Choroid plexus epithelial cell (primary cell): ENCODE measurements around the gene MATN1.

Experiments used
- DNase-seq: peaks from one replicate; pipeline ENCODE4 v3.0.0-alpha.2; 2010; ENCODE audit warnings: low read depth
- H3K4me3 ChIP-seq: 2 replicates; pipeline ENCODE4 v1.5.1; 2011; ENCODE audit warnings: low read depth, mild to moderate bottlenecking, control low read depth, low read length, moderate library complexity
- TF ChIP-seq, protein P1 (sequence below): conservative IDR thresholded peaks from 2 replicates; pipeline ENCODE4 v1.5.1; 2011; ENCODE audit warnings: low read depth, mild to moderate bottlenecking, control low read depth, inconsistent platforms, low read length, moderate library complexity

The MATN1 gene

DNA sequence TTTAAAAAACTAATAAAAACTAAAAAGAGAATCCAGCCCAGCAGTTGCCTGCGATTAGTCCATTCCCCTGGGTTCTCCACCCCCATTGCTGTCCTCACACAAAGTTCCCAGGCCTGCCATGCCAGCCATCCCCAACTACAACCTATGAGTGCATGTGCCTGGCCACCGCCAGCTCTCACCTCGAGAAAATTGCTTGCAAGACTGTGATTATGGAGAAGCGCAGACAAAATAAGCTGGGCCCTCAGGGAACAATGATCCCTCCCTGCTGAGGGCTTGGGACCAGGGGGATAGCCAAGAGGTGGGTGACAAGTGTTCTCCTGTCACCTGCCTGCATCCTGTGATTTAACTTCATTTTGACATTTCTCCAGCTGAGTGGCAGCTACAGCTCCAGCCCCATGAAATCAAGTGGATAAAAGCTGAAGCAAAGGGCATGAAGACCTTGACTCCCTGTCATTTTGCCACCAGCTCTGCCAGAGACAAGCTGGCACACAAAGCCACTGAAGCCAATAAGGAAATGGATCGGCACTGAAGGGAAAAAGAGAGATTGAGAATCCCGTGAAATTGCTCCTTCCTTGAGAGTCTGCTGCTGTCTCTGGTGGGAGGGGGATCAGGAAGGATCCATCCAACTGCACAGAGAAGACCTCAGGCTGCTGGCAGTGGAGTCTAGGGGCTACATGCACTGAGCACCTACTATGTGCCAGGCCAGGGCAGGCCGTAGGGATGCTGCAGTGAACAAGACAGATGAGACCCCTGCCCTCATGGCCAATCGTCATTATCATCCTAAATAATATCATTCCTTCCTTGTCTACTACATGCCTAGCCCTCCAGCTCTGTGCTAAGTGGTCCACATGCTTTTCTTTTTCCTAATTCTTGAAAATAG is 40.7 kb downstream of the MATN1 start:
- TF ChIP-seq, protein P1, sequence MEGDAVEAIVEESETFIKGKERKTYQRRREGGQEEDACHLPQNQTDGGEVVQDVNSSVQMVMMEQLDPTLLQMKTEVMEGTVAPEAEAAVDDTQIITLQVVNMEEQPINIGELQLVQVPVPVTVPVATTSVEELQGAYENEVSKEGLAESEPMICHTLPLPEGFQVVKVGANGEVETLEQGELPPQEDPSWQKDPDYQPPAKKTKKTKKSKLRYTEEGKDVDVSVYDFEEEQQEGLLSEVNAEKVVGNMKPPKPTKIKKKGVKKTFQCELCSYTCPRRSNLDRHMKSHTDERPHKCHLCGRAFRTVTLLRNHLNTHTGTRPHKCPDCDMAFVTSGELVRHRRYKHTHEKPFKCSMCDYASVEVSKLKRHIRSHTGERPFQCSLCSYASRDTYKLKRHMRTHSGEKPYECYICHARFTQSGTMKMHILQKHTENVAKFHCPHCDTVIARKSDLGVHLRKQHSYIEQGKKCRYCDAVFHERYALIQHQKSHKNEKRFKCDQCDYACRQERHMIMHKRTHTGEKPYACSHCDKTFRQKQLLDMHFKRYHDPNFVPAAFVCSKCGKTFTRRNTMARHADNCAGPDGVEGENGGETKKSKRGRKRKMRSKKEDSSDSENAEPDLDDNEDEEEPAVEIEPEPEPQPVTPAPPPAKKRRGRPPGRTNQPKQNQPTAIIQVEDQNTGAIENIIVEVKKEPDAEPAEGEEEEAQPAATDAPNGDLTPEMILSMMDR = no peak
- no peak for DNase-seq
- no peak overlapping the region for H3K4me3 ChIP-seq

DNA sequence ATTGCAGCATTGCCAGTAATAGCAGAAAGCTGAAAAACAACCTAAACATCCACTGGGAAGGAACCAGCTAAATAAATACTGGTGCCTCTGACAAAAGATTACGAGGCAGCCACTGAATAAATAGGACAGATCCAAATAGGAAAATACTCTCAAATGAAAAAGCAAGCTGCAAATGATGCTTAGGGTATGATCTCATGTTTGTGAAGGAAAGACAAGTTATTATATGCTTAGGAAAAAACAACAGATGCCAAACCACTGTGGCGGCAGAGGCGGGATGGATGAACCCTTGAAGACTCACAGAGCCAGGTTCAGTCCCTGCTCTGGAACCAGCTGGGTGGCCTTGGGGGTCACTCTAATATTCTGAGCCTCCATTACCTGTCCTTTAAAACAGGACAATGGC is 41.6 kb downstream of the MATN1 start:
- DNase-seq = no peak
- TF ChIP-seq, protein P1 = no peak
- H3K4me3 ChIP-seq = no peak overlapping the region

DNA sequence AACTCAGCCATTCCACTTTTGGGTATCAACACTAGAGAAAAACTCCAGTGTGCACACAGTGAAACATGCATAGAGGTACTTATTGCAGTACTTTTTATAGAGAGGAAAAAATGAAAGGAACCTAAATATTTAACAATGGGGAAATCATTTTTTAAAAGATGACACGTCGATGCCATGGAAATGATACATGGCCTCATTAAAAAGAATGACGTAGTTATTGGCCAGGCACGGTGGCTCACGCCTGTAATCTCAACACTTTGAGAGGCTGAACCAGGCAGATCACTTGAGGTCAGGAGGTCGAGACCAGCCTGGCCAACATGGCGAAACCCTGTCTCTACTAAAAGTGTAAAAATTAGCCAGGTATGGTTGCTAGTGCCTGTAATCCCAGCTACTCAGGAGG is 42.5 kb downstream of the MATN1 start:
- H3K4me3 ChIP-seq = no peak overlapping the region
- TF ChIP-seq, protein P1 = no peak
- DNase-seq = no peak

DNA sequence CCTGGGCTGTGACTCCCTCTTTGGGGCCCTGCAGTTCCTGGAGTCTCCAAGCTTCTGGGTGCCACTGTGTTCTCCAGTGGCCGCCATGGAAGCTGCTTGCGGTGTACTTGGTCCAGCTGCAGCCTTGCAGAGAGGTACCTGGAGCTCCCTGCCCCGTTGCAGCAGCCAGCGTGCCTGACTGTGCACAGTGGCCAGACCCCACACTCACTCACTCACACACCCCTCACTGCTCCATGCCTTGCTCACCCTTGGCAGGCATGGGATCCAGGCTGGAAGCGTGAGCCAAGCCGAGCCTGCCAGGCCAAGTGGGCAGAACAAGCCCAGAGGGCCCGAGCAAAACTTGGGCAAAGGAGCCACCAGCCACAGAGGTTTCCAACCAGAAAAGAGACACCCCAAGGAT is 43.0 kb downstream of the MATN1 start:
- TF ChIP-seq, protein P1 = no peak
- H3K4me3 ChIP-seq = no peak overlapping the region
- no peak for DNase-seq

DNA sequence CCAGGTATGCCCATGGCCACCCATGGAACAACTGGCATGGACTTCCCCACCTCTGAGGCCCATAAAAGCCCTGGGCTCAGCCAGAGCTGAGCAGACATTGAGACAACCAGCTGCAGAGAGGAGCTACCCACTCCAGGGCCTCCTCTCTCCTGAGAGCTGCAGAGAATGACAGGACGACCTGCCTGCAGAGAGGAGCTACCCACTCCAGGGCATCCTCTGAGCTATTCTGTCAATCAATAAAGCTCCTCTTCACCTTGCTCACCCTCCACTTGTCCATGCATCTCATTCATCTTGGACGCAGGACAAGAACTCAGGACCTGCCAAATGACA is 43.4 kb downstream of the MATN1 start:
- no peak for DNase-seq
- no peak overlapping the region for H3K4me3 ChIP-seq
- TF ChIP-seq, protein P1 = no peak

DNA sequence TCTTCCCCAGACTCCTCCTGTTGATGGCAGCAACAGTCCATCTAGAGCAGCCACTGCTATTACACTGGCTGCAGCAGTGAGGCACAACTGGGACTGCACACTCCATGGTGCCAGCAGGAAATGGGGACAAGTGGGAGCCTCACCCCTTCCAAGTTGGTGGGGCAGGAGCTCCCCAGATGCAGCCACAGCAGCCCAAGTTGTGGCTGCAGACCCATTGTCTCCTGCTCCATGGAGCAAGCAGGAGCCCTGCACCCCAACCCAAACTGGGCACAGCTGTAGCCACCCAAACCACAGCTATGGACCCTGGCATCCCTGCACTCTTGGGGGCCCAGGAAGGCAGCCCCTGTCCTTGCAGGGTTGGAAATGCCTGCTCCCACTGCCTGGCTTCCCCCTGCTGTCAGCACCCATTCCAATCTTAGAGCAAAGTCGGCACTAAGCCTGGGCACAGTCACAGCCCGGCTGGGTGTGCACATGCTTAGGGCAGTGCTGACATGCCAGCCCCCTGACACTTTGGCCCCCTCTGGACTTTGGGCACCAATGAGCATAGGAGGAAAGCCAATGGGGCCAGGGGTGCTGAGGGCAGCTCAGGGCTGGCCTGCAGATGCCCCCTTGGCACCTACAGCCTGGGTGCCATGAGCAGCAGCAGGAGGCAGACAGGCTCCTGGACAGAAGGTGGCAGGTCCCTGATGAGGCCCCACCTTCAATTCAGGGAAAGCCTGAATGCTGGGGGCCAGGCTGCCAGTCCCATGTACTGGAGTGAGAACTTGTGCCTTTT is 44.0 kb downstream of the MATN1 start:
- DNase-seq = no peak
- TF ChIP-seq, protein P1 = no peak
- H3K4me3 ChIP-seq = no peak overlapping the region
